Measurements from ENCODE around the gene PPM1A.

Gene PPM1A

DNA sequence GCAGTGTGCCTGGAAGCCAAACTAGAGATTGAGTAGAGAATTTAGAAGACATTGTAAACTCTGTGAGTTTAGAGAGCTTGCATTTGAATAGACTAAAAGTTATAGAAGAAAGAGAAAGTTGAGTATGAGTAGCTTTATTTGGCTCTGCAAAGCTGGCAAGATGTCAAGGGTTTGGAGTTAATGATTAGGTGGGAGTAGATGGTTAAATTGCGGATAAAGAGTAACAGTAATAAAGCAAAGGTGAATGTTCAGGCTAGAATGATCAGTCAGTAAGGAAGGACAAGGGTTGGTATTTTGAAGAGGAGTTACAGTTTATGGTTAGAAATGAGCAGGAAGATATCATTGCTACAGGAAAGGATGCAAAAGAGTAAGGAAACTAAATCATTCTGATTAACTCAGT, 5.2 kb downstream of the PPM1A start:
- H3K27me3 Mint-ChIP-seq (ENCODE audit: low read depth): no peaks in the 10 kb centered on the region
- H3K4me1 Mint-ChIP-seq: peaks cover 49% of the 10 kb centered on the region
- H3K27ac Mint-ChIP-seq: peak overlapping the region; percentile 19 to 43 (median 25)
- no peaks in the 10 kb centered on the region for H3K9me3 Mint-ChIP-seq
- H3K4me3 Mint-ChIP-seq: peak overlapping the region in 1 of 3 experiments; percentile 3
- TF ChIP-seq, protein P1, sequence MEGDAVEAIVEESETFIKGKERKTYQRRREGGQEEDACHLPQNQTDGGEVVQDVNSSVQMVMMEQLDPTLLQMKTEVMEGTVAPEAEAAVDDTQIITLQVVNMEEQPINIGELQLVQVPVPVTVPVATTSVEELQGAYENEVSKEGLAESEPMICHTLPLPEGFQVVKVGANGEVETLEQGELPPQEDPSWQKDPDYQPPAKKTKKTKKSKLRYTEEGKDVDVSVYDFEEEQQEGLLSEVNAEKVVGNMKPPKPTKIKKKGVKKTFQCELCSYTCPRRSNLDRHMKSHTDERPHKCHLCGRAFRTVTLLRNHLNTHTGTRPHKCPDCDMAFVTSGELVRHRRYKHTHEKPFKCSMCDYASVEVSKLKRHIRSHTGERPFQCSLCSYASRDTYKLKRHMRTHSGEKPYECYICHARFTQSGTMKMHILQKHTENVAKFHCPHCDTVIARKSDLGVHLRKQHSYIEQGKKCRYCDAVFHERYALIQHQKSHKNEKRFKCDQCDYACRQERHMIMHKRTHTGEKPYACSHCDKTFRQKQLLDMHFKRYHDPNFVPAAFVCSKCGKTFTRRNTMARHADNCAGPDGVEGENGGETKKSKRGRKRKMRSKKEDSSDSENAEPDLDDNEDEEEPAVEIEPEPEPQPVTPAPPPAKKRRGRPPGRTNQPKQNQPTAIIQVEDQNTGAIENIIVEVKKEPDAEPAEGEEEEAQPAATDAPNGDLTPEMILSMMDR (IDR thresholded peaks at IDR 0.05; ENCODE audit: unreplicated experiment in 3 of 3): no peak
- H3K36me3 Mint-ChIP-seq (ENCODE audit: low read depth): peaks cover 21% of the 10 kb centered on the region

DNA sequence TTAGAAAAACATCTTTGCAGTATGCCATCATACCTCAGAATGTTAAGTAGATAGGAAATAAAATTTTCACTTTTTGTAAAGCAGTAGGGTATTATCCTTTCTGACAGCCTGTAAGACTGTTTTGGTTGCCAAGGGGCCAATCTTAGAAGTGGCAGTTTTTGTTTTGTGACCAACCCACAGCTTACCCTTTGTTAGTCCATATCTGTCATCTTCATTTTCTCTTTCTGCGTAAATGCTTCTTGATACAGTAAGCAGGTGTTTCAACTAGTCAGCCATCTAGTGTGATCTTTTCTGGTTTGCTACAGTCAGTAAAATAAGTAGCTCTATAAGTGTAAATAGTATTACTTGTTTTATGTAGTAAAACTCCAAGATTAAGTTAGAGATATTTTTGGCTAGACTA, 8.8 kb downstream of the PPM1A start:
- Mint-ChIP-seq H3K4me3 (no peak overlapping the region), H3K27me3 (ENCODE audit: low read depth) (no peaks in the 10 kb centered on the region), H3K36me3 (ENCODE audit: low read depth) (peaks cover 36% of the 10 kb centered on the region), H3K27ac (no peak overlapping the region), H3K4me1 (peaks cover 22% of the 10 kb centered on the region), H3K9me3 (no peaks in the 10 kb centered on the region)
- TF ChIP-seq, protein P1 (IDR thresholded peaks at IDR 0.05; ENCODE audit: unreplicated experiment in 3 of 3): no peak

DNA sequence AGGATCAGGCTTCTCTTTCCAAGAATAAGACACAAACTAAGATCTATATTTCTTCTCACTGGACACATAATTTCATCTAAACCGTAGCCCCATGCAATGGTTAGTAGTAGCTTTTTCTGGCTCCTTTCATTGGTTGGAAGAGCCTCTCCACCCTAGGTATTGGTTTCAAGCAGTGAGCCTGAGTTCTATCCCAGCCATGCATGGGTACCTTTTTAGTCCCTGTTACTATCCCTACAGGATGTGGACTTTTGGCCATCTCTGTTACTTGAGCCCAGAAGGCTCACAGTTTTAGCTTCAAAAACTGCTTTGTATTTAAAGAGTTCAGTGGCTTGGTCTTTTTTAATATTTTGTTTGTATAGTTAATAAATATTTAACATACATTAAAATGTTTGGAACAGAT, 16.1 kb downstream of the PPM1A start:
- Mint-ChIP-seq H3K36me3 (ENCODE audit: low read depth) (peaks cover 84% of the 10 kb centered on the region), H3K27ac (no peak overlapping the region), H3K9me3 (peaks cover 41% of the 10 kb centered on the region), H3K4me3 (no peak overlapping the region), H3K4me1 (no peaks in the 10 kb centered on the region), H3K27me3 (ENCODE audit: low read depth) (no peaks in the 10 kb centered on the region)
- TF ChIP-seq, protein P1 (IDR thresholded peaks at IDR 0.05; ENCODE audit: unreplicated experiment in 3 of 3): no peak

DNA sequence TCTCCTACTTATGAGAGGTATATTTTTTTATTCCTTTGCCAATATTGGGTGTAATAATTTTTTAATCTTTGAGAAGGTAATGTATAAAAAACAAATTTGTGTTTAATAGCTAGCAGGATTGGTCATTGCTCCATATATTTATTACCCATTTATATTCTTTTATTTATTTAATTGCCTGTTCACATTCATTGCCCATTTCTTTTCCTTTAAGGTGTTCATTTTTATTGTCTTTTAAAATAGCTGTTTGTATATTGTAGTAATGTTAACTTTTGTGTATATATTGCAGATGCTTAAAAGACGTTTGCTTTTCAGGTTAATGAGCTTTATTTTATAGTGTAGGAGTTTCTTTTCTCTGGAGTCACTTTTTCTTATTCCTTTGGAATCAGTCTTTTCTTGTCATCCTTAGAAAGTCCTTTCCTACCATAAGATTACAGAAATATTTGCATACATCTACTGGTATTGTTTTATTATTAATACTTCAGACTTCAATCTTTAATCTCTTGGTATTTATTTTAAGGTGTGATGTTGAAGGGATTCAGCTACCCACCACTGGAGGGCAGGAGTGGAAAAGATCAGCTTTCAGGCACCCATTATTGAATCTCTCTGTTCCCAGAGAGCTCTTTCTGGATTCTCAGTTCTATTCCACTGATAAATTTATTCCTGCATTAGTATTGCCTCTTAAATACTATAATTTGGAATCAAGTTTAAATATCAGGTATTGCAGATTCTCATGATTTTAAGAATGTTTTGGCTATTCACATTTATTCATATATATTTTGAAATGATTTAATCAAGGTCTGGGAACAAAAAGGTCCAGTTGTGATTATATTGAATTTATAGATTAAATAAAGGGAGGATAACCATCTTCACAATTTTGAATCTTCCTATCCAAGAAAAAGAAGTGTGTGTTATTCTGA, 17.3 kb downstream of the PPM1A start:
- no peak overlapping the region for H3K27ac Mint-ChIP-seq
- H3K4me3 Mint-ChIP-seq: no peak overlapping the region
- H3K9me3 Mint-ChIP-seq: peaks cover 46% of the 10 kb centered on the region
- TF ChIP-seq, protein P1 (IDR thresholded peaks at IDR 0.05; ENCODE audit: unreplicated experiment in 3 of 3): no peak
- peaks cover 83% of the 10 kb centered on the region for H3K36me3 Mint-ChIP-seq (ENCODE audit: low read depth)
- H3K27me3 Mint-ChIP-seq (ENCODE audit: low read depth): no peaks in the 10 kb centered on the region
- no peaks in the 10 kb centered on the region for H3K4me1 Mint-ChIP-seq

DNA sequence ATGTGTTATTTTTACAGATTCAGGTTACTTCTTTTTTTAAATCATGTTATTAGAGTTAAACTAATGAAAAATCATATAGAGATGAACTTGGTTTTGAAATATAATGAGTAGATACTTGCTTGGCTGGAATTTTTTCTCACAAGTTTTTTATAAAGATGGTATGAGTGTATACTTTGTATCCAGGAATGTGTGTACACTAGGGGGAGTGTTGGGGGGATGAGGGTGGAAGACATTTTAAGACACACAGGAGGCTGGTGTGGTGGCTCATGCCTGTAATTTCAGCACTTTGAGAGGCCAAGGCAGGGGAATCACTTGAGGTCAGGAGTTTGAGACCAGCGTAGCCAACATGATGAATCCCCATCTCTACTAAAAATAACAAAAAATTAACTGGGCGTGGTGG, 23.2 kb downstream of the PPM1A start:
- Mint-ChIP-seq H3K27ac (no peak overlapping the region), H3K4me3 (no peak overlapping the region), H3K27me3 (ENCODE audit: low read depth) (no peaks in the 10 kb centered on the region), H3K4me1 (peaks cover 23% of the 10 kb centered on the region), H3K9me3 (peaks cover 17% of the 10 kb centered on the region), H3K36me3 (ENCODE audit: low read depth) (peaks cover 50% of the 10 kb centered on the region)
- TF ChIP-seq, protein P1 (IDR thresholded peaks at IDR 0.05; ENCODE audit: unreplicated experiment in 3 of 3): no peak

DNA sequence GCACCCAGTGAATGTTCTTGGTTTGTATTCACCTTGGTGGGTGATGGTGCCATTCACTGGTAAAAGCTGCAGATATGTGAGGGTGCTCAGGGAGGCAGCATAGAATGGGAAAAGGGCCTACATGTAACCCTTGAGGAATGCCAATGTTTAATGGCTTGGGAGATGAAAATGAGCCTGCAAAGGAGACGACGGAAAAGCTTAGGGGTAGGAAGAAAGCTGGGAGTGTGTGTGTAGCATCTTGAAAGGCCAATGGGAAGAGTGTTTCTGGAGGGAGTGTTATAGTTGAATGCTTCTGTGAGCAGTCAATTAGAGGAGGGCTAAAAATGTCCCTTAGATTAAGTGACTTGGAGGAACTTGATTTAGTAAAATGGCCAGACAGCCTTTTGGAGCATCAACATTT, 24.9 kb downstream of the PPM1A start:
- peaks cover 23% of the 10 kb centered on the region for H3K4me1 Mint-ChIP-seq
- peaks cover 41% of the 10 kb centered on the region for H3K36me3 Mint-ChIP-seq (ENCODE audit: low read depth)
- no peak overlapping the region for H3K4me3 Mint-ChIP-seq

More for the DNA sequence above, 24.9 kb downstream of the PPM1A start:
- Mint-ChIP-seq H3K9me3 (peaks cover 11% of the 10 kb centered on the region), H3K27ac (peak overlapping the region in 1 of 3 experiments; percentile 24), H3K27me3 (ENCODE audit: low read depth) (no peaks in the 10 kb centered on the region)
- TF ChIP-seq, protein P1 (IDR thresholded peaks at IDR 0.05; ENCODE audit: unreplicated experiment in 3 of 3): no peak

Measured in nephron (organoid).